HG03469 (cell line): Measurements from ENCODE around the gene TOLLIP.

ENCODE experiments used
- ATAC-seq: cut with Tn5 transposase; IDR thresholded peaks from one replicate; pipeline ENCODE4 v1.9.1; 2021; ENCODE audit warnings: mild to moderate bottlenecking, moderate library complexity, moderate number of reproducible peaks; ENCODE audit not compliant: unreplicated experiment

TOLLIP gene

DNA sequence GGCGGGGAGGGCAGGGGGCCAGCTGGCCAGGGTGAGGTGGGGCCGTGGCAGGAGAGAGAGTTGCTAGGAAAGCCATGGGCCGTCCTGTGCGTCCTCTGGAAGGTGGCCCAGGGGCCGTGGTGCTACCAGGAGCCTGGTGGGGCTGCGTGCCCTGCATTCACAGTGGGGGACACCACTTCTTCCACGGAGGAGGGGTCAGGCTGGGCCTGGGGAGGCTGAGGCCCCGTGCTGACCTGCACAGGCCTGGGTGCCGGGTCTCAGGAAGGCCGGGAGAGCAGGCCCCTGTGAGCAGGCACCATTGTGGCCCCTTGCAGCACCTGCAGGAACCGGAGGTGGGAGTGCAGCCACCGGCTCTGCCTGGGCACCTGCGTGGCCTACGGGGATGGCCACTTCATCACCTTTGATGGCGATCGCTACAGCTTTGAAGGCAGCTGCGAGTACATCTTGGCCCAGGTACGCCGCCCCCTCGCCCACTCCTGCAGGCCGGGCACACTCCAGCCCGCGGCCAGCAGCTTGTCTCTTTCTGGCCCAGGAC, 74.6 kb downstream of the TOLLIP start:
- ATAC-seq: no peak

DNA sequence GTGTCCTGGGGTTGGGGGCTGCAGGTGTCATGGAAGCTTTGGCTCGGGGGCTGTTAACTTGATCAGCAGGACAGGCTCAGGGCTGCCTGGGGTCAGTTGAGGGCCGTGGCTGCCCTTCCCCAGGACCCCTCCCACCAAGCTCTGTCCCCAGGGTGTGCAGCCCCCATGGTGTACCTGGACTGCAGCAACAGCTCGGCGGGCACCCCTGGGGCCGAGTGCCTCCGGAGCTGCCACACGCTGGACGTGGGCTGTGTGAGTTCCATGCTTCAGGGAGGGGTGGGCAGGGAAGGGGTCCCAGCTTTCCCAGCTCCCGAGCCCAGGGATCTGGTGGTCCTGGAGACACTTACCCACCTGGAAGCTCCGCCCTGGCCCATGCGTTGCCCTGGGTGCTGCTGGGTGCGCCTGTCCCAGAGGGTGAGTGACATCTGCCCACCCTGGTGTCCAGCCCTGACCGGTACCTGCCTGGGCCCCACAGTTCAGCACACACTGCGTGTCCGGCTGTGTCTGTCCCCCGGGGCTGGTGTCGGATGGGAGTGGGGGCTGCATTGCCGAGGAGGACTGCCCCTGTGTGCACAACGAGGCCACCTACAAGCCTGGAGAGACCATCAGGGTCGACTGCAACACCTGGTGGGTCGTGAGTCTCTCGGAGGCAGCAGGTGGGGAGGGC, 75.2 kb downstream of the TOLLIP start:
- ATAC-seq: no peak

DNA sequence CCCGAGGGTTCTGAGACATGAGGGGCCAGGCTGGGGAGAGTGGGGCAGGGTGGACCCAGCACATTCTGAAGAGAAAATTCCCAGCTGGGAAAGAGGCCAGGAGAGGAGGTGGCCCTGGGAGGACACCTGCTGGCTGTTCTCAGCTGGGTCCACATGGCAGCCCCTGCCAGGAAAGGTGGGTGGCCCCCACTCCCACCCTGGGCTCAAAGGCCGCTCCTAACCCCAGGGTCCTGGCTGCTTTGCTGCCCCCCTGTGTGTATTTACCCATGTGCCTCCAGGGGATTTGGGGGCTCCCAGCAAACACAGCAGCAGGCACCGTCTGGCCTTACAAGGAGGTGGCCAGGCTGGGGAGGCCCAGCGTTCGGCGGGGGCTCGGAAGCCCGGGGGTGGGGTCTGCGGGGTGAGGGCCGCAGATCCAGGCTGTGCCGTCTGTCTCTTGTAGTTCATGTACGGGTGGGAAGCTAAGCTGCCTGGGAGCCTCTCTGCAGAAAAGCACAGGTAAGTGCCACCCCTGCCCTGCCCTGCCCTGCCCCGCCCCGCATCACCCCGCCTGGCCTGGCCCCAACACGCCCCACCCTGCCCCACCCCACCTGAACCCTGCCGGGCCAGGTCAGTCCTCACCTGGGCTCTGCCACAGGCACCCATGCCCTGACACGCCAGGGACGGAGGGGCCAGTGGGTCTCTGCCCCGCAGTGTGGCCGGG, 75.9 kb downstream of the TOLLIP start:
- no peak for ATAC-seq

DNA sequence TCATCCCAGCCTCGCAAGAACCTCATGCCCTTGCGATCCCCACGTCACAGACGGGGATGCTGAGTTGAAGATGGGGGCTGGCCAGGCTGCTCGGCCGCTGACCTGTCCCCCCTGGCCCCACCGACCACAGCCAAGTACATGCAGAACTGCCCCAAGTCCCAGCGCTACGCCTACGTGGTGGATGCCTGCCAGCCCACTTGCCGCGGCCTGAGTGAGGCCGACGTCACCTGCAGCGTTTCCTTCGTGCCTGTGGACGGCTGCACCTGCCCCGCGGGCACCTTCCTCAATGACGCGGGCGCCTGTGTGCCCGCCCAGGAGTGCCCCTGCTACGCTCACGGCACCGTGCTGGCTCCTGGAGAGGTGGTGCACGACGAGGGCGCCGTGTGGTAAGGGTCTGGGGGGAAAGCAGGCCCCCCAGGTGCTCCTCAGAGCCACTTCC, 76.5 kb downstream of the TOLLIP start:
- no peak for ATAC-seq

DNA sequence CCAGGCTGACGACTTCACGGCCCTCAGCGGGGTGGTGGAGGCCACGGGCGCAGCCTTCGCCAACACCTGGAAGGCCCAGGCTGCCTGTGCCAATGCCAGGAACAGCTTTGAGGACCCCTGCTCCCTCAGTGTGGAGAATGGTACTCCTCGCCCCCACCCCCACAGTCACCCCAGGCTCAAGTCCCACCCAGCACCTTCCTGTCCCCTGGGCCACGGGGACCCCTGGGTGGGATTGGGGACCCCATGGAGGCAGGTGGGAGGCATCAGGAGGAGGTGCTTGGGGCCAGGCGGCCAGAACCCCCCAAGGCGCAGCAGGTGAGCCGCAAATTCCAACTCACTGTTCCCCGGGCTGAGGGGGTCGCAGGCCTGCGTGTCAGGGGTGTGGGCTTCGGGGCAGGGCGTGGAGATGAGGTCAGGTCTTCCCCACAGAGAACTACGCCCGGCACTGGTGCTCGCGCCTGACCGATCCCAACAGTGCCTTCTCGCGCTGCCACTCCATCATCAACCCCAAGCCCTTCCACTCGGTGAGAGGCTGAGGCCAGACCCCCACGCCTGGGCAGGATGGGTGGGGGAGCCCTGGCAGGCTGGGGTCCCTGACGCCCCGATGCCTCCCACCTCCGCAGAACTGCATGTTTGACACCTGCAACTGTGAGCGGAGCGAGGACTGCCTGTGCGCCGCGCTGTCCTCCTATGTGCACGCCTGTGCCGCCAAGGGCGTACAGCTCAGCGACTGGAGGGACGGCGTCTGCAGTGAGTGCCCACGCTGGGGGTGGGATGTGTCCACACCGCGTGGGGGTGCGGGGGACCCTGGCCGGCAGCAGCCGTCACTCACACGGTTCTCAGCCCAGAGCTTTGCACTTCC, 77.2 kb downstream of the TOLLIP start:
- no peak for ATAC-seq

DNA sequence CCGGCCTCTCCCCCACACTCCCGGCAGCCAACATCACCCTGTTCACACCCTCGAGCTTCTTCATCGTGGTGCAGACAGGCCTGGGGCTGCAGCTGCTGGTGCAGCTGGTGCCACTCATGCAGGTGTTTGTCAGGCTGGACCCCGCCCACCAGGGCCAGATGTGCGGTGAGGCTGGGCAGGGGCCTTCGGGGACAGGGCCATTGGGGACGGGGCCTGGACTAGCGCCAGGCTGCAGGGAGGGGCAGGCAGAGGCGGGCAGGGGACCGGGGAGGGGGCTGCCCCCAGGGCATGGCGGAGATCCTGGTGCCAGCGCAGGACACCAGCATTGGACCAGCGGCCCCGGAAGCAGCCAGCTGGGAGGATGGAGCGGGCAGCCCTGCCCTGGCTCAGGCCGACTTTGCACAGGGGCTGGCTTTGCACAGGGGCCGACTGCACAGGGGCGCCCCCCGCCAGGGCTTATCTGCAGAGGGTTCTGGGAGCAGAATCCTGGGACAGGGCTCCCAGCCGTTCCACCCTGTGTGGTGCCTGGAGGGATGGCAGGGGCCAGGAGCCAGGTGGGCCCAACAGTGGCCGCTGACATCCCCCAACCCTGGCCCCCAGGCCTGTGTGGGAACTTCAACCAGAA, 77.9 kb downstream of the TOLLIP start:
- ATAC-seq: no peak

DNA sequence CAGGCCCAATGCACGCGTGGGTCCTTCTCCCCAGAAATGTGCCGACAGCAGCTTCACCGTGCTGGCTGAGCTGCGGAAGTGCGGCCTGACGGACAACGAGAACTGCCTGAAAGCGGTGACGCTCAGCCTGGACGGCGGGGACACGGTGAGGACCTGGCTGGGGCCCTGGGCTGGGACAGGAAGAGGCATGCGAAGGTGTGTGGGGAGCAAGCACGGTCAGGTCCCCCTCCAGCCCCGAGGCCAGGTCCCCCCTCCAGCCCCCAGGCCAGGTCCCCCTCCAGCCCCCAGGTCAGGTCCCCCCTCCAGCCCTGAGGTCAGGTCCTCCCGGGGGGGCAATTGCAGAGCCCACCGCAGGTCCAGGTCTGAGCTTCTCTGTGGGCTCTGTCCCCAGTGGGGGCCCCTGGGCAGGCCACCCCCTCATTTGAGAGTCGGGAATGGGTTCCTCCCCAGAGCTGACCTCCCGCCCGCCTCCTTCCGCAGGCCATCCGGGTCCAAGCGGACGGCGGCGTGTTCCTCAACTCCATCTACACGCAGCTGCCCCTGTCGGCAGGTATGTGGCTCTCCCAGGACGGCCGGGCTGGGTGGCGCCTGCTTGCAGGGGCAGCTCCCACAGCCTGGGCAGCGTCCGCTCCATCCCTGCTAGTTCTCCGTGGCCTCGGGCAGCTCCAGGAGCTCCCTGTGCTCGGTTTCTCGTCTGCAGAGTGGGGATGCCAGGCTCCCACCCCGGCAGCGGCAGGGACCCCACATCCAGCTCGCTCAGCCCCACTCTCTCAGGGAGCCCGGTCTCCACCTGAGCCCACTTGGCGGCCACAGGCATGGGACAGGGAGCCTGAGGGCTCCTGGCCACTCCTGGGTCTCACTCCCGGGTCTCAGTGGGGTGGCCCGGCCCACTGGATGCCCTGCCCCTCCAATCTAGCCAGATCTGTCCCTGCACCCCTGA, 78.7 kb downstream of the TOLLIP start:
- no peak for ATAC-seq

GRCh38 chr11:1230121-1230455, 79.3 kb downstream of the TOLLIP start:
- no peak for ATAC-seq

DNA sequence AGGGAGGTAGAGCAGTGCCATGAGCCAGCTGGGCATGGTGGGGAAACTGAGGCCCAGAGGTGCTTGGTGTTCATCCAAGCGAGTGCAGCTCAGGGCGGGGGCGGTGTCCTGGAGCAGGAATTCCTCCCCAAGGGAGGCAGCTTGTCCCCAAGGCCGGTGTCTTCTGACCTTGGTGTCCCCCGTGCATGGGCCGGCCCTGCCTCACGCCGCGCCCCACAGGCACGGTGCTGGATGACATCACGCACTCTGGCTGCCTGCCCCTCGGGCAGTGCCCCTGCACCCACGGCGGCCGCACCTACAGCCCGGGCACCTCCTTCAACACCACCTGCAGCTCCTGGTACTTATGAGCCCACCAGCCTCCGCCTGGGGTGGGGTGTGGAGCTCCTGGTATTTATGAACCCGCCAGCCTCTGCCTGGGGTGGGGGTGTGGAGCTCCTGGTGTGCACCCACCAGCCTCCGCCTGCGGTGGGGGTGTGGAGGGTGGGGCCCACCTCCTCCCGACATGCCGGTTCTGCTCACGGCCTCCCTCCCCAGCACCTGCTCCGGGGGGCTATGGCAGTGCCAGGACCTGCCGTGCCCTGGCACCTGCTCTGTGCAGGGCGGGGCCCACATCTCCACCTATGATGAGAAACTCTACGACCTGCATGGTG, 79.8 kb downstream of the TOLLIP start:
- no peak for ATAC-seq

- no peak for ATAC-seq
Measured at GRCh38 chr11:1228921-1229451, 80.4 kb downstream of the TOLLIP start.

GRCh38 chr11:1228101-1228821, 81.2 kb downstream of the TOLLIP start:
- no peak for ATAC-seq

DNA sequence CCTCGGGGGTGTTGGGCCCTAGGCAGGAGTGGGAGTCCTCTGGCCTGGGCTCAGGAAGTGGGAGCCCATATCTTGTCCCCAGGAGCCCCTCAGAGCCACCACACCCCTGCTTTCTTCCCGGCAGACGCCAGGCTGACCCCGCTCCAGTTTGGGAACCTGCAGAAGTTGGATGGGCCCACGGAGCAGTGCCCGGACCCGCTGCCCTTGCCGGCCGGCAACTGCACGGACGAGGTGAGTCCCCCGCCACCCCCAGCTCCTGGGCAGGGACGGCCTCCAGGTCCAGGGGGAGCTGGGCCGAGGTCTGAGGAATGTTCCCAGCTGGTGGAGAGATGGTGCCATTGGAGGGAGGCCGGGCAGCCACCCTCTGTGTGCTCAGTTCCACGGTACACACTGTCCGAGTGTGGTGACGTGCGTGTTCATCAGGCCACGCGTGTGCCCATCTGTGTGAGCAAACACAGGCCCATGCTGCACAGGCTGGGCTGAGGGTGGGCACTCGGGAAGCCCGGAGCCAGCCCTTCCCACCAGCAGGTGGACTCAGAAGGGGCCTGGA, 81.8 kb downstream of the TOLLIP start:
- no peak for ATAC-seq

GRCh38 chr11:1226986-1227550, 82.4 kb downstream of the TOLLIP start:
- ATAC-seq: no peak

- no peak for ATAC-seq
Measured at GRCh38 chr11:1226226-1226985, 83.0 kb downstream of the TOLLIP start.

DNA sequence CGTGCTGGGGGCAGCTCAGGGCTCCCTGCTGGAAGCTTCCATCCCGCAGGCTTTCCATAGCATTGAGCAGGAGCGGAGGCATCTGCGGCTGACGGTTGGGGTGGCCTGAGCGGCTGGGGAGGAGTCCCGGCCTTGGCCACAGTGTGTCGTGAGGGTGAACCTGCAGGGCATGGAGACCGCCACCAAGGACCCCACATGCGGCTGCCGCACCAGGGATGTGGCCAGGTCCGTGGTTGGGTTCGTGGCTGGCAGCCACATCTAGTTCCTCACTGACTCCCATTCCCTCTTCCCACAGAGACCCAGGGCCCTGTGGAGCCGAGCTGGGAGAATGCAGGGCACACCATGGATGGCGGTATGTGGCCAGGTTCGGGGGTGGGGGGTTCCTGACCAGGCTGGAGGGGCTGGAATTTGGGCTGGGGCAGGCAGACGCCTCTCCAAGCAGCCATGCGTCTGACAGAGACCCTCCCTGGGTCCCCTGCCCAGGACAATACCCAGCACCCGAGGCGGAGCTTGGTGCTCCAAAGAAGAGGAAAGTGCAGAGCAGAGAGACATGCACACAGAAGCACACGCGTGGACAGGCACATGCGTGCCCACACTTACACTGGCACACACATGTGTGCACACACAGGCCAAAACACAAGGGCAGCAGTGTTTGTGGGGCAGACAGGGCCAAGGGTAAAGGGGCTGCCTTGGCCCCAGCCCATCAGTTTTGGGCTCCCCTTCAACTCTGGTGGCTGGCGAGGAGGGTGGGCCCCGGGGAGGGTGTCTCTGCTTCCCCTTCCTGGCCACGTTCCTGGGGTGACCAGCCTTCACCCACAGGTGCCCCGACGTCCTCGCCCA, 83.8 kb downstream of the TOLLIP start:
- no peak for ATAC-seq
